K562 (cell line): ENCODE data around the gene GNB5. TPM values are rescaled to one million over a fixed set of nuclear protein-coding genes. Genes with fewer than 3 reads are reported as not detected.

Source experiments
- ATAC-seq: fragments of 200-7000 bp; cut with Tn5 transposase; 3 replicates; pipeline ENCODE4 v1.9.1; 2020; ENCODE audit warnings: moderate library complexity
- BruUV-seq: library from RNA; stranded (reverse); fragments of 400-500 nt; replicated peaks from 2 replicates; lab custom pipeline; 2021; lab: Mats Ljungman, UMichigan
- CTCF ChIA-PET: fragments of 300-600 bp; formaldehyde crosslinking; extraction: SDS; loops from one replicate; lab custom pipeline; 2021; ENCODE audit warnings: low intra/inter-chr PET ratio; lab: Yijun Ruan, JAX
- POLR2A ChIA-PET: fragments of 300-600, 350-650 bp; sonication (Branson Sonifier 250); formaldehyde crosslinking; extraction: SDS; loops from one replicate; lab custom pipeline; 2021; ENCODE audit warnings: antibody characterized with exemption, inconsistent platforms; lab: Yijun Ruan, JAX
- DNase-seq, 4 experiments: peaks; one replicate each; pipeline versions ENCODE4 v3.0.0 to v3.0.0-alpha.2; 2011 to 2018; ENCODE audit warnings: low spot score in 3 of 4, mixed read lengths in 3 of 4; ENCODE audit errors: extremely low read depth in 1 of 4
- FAIRE-seq: peaks from 2 replicates; lab custom pipeline; 2011; peaks lifted over from hg19 to GRCh38; lab: Jason Lieb, UNC
- H2AFZ ChIP-seq: 2 replicates; pipeline ENCODE4 v1.6.0; 2011; ENCODE audit warnings: low read depth, low read length, control low read depth, inconsistent platforms
- H3K27ac ChIP-seq: fragments of 200-600 bp; 3 replicates; pipeline ENCODE4 v1.8.0; 2011; ENCODE audit warnings: low read depth, mild to moderate bottlenecking, control low read depth, inconsistent platforms, low read length, moderate library complexity, mixed read lengths; ENCODE audit errors: extremely low read depth
- H3K27me3 ChIP-seq, 2 experiments: fragments of 300-600 bp in 1 of 2; 2 replicates in 1 of 2; 3 replicates in 1 of 2; pipeline versions ENCODE4 v1.6.0 to v1.8.0; 2011; ENCODE audit warnings: inconsistent platforms in 2 of 2, low read length in 2 of 2, mild to moderate bottlenecking in 1 of 2, mixed read lengths in 1 of 2, moderate library complexity in 1 of 2; ENCODE audit not compliant: control insufficient read depth in 2 of 2, insufficient read depth in 2 of 2
- H3K36me3 ChIP-seq: fragments of 300-600 bp; 3 replicates; pipeline ENCODE4 v1.8.0; 2011; ENCODE audit warnings: mild to moderate bottlenecking, low read length, inconsistent platforms; ENCODE audit not compliant: control insufficient read depth, insufficient read depth
- H3K4me1 ChIP-seq, 2 experiments: fragments of 200-600 bp in 1 of 2; replicated peaks in 1 of 2; 2 replicates in 1 of 2; 3 replicates in 1 of 2; pipeline versions ENCODE4 v1.5.1 to v1.8.0; 2011; ENCODE audit warnings: inconsistent platforms in 2 of 2, low read length in 2 of 2, mild to moderate bottlenecking in 1 of 2, mixed read lengths in 1 of 2, moderate library complexity in 1 of 2; ENCODE audit not compliant: control insufficient read depth in 2 of 2, insufficient read depth in 2 of 2
- H3K4me2 ChIP-seq: 2 replicates; pipeline ENCODE4 v1.6.1; 2011; ENCODE audit warnings: low read length, control low read depth, inconsistent platforms, mixed read lengths; ENCODE audit not compliant: insufficient read depth
- H3K4me3 ChIP-seq: fragments of 200-600 bp; sonication (generic), shearing (Covaris generic); 2 replicates; pipeline ENCODE4 v1.5.1; 2016; ENCODE audit warnings: control low read depth, inconsistent platforms
- H3K79me2 ChIP-seq: fragments of 200-600 bp; 3 replicates; pipeline ENCODE4 v1.8.0; 2011; ENCODE audit warnings: low read length, inconsistent platforms; ENCODE audit not compliant: control insufficient read depth, insufficient read depth
- H3K9ac ChIP-seq, 2 experiments: 2 replicates each; pipeline versions ENCODE4 v1.6.0 to v1.6.1; 2011; ENCODE audit warnings: low read depth in 2 of 2, low read length in 2 of 2, control low read depth in 1 of 2, inconsistent platforms in 1 of 2, mild to moderate bottlenecking in 1 of 2, mixed read lengths in 1 of 2; ENCODE audit not compliant: insufficient read depth in 1 of 2
- H3K9me1 ChIP-seq: one replicate; pipeline ENCODE4 v1.6.0; 2011; ENCODE audit warnings: inconsistent platforms, mild to moderate bottlenecking, low read length, moderate library complexity; ENCODE audit not compliant: control insufficient read depth, insufficient read depth
- H3K9me3 ChIP-seq: replicated peaks from 2 replicates; pipeline ENCODE4 v1.5.1; 2011; ENCODE audit warnings: low read depth, low read length, inconsistent platforms; ENCODE audit not compliant: control insufficient read depth, insufficient read depth
- H4K20me1 ChIP-seq: replicated peaks from 2 replicates; pipeline ENCODE4 v1.6.1; 2011; ENCODE audit warnings: low read length, inconsistent platforms, mixed read lengths; ENCODE audit not compliant: control insufficient read depth, insufficient read depth
- CCNT2 ChIP-seq: IDR thresholded peaks from 2 replicates; pipeline ENCODE4 v1.6.1; 2011; ENCODE audit warnings: borderline replicate concordance, low read depth, mild to moderate bottlenecking, moderate library complexity, mixed read lengths, low read length; ENCODE audit not compliant: insufficient read length; ENCODE audit errors: extremely low read depth
- CREBBP ChIP-seq: IDR thresholded peaks from one replicate; pipeline ENCODE4 v1.6.1; 2012; ENCODE audit warnings: low read depth, mild to moderate bottlenecking, control low read depth, inconsistent platforms, low read length
- DIDO1 ChIP-seq: fragments of 450-650 bp; IDR thresholded peaks from 2 replicates; pipeline ENCODE4 v1.6.1; 2016; ENCODE audit warnings: low read depth, missing biosample characterization, missing genetic modification characterization
- DMBX1 ChIP-seq: fragments of 250-450 bp; sonication (Bioruptor Pico); IDR thresholded peaks from 2 replicates; pipeline ENCODE4 v1.8.0; 2022; ENCODE audit warnings: inconsistent platforms, mild to moderate bottlenecking, moderate library complexity, borderline replicate concordance
- FIP1L1 ChIP-seq: fragments of 200-400 bp; formaldehyde crosslinking; IDR thresholded peaks from 2 replicates; pipeline ENCODE4 v1.6.1; 2018; ENCODE audit warnings: mild to moderate bottlenecking, low read depth, low read length; ENCODE audit not compliant: poor library complexity, severe bottlenecking
- GTF3C2 ChIP-seq: IDR thresholded peaks from 3 replicates; pipeline ENCODE4 v1.6.1; 2011; ENCODE audit warnings: borderline replicate concordance, mild to moderate bottlenecking, moderate library complexity; ENCODE audit not compliant: insufficient read length; ENCODE audit errors: extremely low read depth
- MAZ ChIP-seq, 2 experiments: fragments of 450-650 bp in 1 of 2; sonication (generic) in 1 of 2; formaldehyde crosslinking; IDR thresholded peaks in 1 of 2; conservative IDR thresholded peaks in 1 of 2; 2 replicates each; pipeline versions ENCODE4 v1.4.0 to v1.5.0; 2020; ENCODE audit warnings: mild to moderate bottlenecking in 1 of 2, missing genetic modification reagents in 1 of 2
- MITF ChIP-seq: IDR thresholded peaks from 2 replicates; pipeline ENCODE4 v1.6.1; 2014; ENCODE audit warnings: antibody characterized with exemption
- SLC30A9 ChIP-seq: fragments of 250-450 bp; sonication (Bioruptor Pico); IDR thresholded peaks from 2 replicates; pipeline ENCODE4 v1.8.0; 2022; ENCODE audit warnings: mild to moderate bottlenecking, moderate library complexity
- TBL1XR1 ChIP-seq, 2 experiments: IDR thresholded peaks; 2 replicates each; pipeline ENCODE4 v1.6.1; 2012; ENCODE audit warnings: improper control_type of control experiment in 2 of 2, low read length in 2 of 2, mild to moderate bottlenecking in 1 of 2
- ZBTB17 ChIP-seq: fragments of 450-650 bp; formaldehyde crosslinking; IDR thresholded peaks from 2 replicates; pipeline ENCODE4 v1.4.0; 2020; ENCODE audit warnings: mild to moderate bottlenecking
- ZNF354B ChIP-seq: fragments of 250-450 bp; sonication (Bioruptor Pico); IDR thresholded peaks from 2 replicates; pipeline ENCODE4 v1.4.0; 2020
- ZNF512 ChIP-seq: IDR thresholded peaks from 2 replicates; pipeline ENCODE4 v1.6.1; 2016; ENCODE audit warnings: missing genetic modification characterization, missing compliant biosample characterization
- ZNF785 ChIP-seq: fragments of 250-450 bp; sonication (Bioruptor Pico); IDR thresholded peaks from 2 replicates; pipeline ENCODE4 v1.4.0; 2020; ENCODE audit warnings: mild to moderate bottlenecking
- WGBS: fragments of 100-300 bp; shearing (Covaris generic); methylation state at CpG from one replicate; pipeline ENCODE4 v1.1.6; 2016; ENCODE audit warnings: low coverage, mixed read lengths; ENCODE audit not compliant: insufficient coverage; ENCODE audit errors: missing lambda C conversion rate; 5-methylcytosine and 5-hydroxymethylcytosine counted together
- in situ Hi-C: fragments of 300-500 bp; cut with MboI; formaldehyde crosslinking; loops from 4 replicates; pipeline ENCODE4 v1.15.0; 2018; ENCODE audit warnings: inconsistent platforms, mixed read lengths
- intact Hi-C: fragments of 100-400 bp; cut with micrococcal nuclease; formaldehyde crosslinking; loops from 2 replicates; pipeline ENCODE4 v1.14.2; 2022
- polyA plus RNA-seq, 8 experiments: library from polyadenylated mRNA; depleted of rRNA in 4 of 8; stranded (reverse) in 5 of 8; unstranded in 3 of 8; fragments of >200 nt; fragmentation: Nextera tagmentation in 2 of 8; fragmentation: Illumina TruSeq in 1 of 8; extraction: Ambion mirVana in 2 of 8; extraction: Trizol in 1 of 8; gene quantifications; 2 replicates each; pipeline versions ENCODE4 v1.2.1 to v1.2.3, GENCODE V29; 2011 to 2014; ENCODE audit warnings: inconsistent platforms in 1 of 8, missing spikeins in 1 of 8
- total RNA-seq, 7 experiments: library from RNA; depleted of rRNA in 6 of 7; stranded (reverse); fragments of >200 nt in 6 of 7; fragmentation: Illumina TruSeq in 2 of 7; extraction: Trizol in 2 of 7; gene quantifications; 2 replicates each; pipeline versions ENCODE4 v1.2.1 to v1.2.3, GENCODE V29; 2011 to 2021; ENCODE audit warnings: low replicate concordance in 1 of 7

GNB5 gene
- total and polyA plus RNA-seq, 9 of the 15 experiments (the other 6 are each of a cell fraction or from before 2014, with no cell fraction given), result 0.11 to 2.1 (median 0.77) TPM

GRCh38 chr15:52150871-52151270 lies 40.3 kb downstream of the GNB5 start:
- intact Hi-C loops (no loop called here), in situ Hi-C loops (no loop called here)
- Histone ChIP-seq H3K9me3 (no peaks in the 10 kb centered on the region), H3K4me3 (no peak overlapping the region), H3K9me1 (no peaks in the 10 kb centered on the region), H3K4me1 (no peaks in the 10 kb centered on the region), H3K27ac (no peak overlapping the region), H3K79me2 (no peaks in the 10 kb centered on the region), H3K27me3 (peaks cover 25 to 56% of the 10 kb centered on the region in 2 experiments; a peak in 4 of 5 replicates), H2AFZ (no peak overlapping the region), H3K4me2 (no peak overlapping the region), H4K20me1 (no peaks in the 10 kb centered on the region), H3K36me3 (no peaks in the 10 kb centered on the region), H3K9ac (no peak overlapping the region)
- DNase-seq, result no peak
- 0% methylated on average over 4 of the region's 4 CpGs for WGBS
- BruUV-seq, result no TSS peak
- no peak for ATAC-seq
- POLR2A ChIA-PET, result interaction anchor here (1.0 kb wide), 1 partner anchor 75 kb away, joined by 5 read pairs; no protein-coding TSS in a partner anchor
- CTCF ChIA-PET, result no interaction called here
- FAIRE-seq, result no peak
- TF ChIP-seq ZNF354B (CRISPR knock-in tag) (no peak), DMBX1 (CRISPR knock-in tag) (no peak), CREBBP (no peak), SLC30A9 (CRISPR knock-in tag) (no peak), MAZ (CRISPR knock-in tag; conservative IDR thresholded peaks at IDR 0.05 in 1 of 2, IDR thresholded peaks at IDR 0.05 in 1 of 2) (no peak), ZBTB17 (no peak), CCNT2 (no peak), ZNF512 (tag) (no peak), TBL1XR1 (IDR thresholded peaks at IDR 0.05; ENCODE audit: low read length in 2 of 2) (no peak), FIP1L1 (no peak), MITF (no peak), ZNF785 (CRISPR knock-in tag) (no peak), DIDO1 (no peak), GTF3C2 (no peak)
